ENCODE data around the gene CASQ1.

DNA sequence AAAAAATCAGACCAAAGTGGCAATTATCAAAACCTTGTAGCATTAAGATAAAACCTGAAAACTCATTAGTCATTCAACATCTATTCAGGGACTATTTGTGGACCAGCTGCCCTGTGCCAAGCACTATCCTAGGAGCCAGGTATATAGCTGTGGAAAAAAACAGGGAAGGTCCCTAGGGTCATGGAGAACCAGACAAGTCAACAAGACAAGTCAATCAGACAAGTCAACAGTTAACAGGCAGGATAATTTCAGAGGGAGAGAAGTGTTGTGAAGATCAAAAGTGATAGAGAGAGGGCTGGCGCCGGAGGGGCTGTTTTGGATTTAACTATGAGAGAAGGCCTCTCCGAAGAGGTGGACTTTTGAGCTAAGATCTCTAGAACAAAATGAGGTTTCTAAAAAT, 42.3 kb upstream of the CASQ1 start:
- TF ChIP-seq, protein P1, sequence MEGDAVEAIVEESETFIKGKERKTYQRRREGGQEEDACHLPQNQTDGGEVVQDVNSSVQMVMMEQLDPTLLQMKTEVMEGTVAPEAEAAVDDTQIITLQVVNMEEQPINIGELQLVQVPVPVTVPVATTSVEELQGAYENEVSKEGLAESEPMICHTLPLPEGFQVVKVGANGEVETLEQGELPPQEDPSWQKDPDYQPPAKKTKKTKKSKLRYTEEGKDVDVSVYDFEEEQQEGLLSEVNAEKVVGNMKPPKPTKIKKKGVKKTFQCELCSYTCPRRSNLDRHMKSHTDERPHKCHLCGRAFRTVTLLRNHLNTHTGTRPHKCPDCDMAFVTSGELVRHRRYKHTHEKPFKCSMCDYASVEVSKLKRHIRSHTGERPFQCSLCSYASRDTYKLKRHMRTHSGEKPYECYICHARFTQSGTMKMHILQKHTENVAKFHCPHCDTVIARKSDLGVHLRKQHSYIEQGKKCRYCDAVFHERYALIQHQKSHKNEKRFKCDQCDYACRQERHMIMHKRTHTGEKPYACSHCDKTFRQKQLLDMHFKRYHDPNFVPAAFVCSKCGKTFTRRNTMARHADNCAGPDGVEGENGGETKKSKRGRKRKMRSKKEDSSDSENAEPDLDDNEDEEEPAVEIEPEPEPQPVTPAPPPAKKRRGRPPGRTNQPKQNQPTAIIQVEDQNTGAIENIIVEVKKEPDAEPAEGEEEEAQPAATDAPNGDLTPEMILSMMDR (conservative IDR thresholded peaks at IDR 0.05) = no peak
- no peak for TF ChIP-seq ZFX (IDR thresholded peaks at IDR 0.05)

Data from C4-2B (cell line).